Measurements from ENCODE around the gene SLC22A3.

Gene SLC22A3

DNA sequence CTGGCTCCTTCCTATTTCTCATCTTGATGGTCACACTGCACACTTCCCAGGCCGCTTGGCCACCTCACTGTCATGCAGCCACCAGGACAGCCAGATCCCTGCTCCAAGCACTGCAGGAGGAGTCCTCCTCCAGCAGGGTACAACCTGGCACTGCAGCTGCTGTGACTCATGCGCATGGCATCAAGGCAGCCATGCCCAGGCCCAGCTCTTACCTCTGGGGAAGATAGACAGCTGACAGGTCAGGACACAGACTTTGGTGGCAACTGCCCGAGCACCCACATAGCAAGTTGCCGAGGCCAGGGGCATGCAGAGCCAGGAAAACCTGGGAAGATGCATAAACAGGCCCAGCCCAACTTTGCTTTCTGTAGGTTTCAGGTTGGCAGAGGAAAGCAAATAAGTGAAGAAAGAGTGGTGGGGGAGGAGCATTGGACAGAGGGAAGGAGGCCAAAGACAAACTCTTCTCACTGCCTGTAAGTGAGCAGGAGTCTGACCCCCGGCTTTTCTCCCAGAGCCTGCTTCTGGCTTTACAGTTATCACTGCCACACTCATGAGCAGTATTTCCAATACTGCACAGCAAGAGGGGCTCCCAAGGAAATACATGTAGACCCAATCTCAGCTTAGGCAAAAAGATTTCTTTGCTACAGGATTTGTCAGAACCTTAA lies 38.8 kb downstream of the SLC22A3 start:
- Histone ChIP-seq H3K9ac (ENCODE audit: low read length) (no peak overlapping the region), H3K4me1 (ENCODE audit: control insufficient read depth in 1 of 2, insufficient read depth in 2 of 2, low read length in 2 of 2) (peaks cover 0 to 2% of the 10 kb centered on the region in 2 experiments), H3K27me3 (ENCODE audit: insufficient read depth, low read length) (no peaks in the 10 kb centered on the region), H3K79me1 (ENCODE audit: low read length) (no peaks in the 10 kb centered on the region), H3K23ac (ENCODE audit: low read length) (no peak overlapping the region), H4K91ac (ENCODE audit: low read depth, low read length) (no peak overlapping the region), H3K4ac (ENCODE audit: low read depth, low read length) (no peak overlapping the region), H4K8ac (ENCODE audit: low read depth, low read length) (no peak overlapping the region), H3K4me3 (ENCODE audit: low read depth, low read length) (no peak overlapping the region), H2AK5ac (ENCODE audit: low read length) (no peak overlapping the region), H2BK12ac (ENCODE audit: low read length) (no peak overlapping the region), H2BK120ac (ENCODE audit: insufficient read depth, low read length, poor library complexity) (no peak overlapping the region), H3K79me2 (ENCODE audit: control insufficient read depth, insufficient read depth, low read length, poor library complexity) (no peaks in the 10 kb centered on the region), H3K27ac (ENCODE audit: low read depth, low read length) (no peak overlapping the region), H3K18ac (ENCODE audit: low read length) (no peak overlapping the region), H2AFZ (ENCODE audit: insufficient read depth, low read length, poor library complexity) (no peak overlapping the region), H4K12ac (ENCODE audit: low read depth, low read length) (no peak overlapping the region), H3K9me3 (ENCODE audit: insufficient read depth, low read depth, low read length) (no peaks in the 10 kb centered on the region), H3K36me3 (ENCODE audit: control insufficient read depth in 1 of 2, insufficient read depth in 2 of 2, low read length in 2 of 2) (no peaks in the 10 kb centered on the region), H3K14ac (ENCODE audit: low read length) (no peak overlapping the region), H3K4me2 (ENCODE audit: low read length) (no peak overlapping the region), H2BK5ac (ENCODE audit: low read depth, low read length, poor library complexity) (no peak overlapping the region)
- DNase-seq = peak in 1 of 2 donors; percentile 18
- no CpG with 5 or more reads among the region's 5 CpGs for WGBS (ENCODE audit: extremely low coverage, insufficient coverage, insufficient read length)

DNA sequence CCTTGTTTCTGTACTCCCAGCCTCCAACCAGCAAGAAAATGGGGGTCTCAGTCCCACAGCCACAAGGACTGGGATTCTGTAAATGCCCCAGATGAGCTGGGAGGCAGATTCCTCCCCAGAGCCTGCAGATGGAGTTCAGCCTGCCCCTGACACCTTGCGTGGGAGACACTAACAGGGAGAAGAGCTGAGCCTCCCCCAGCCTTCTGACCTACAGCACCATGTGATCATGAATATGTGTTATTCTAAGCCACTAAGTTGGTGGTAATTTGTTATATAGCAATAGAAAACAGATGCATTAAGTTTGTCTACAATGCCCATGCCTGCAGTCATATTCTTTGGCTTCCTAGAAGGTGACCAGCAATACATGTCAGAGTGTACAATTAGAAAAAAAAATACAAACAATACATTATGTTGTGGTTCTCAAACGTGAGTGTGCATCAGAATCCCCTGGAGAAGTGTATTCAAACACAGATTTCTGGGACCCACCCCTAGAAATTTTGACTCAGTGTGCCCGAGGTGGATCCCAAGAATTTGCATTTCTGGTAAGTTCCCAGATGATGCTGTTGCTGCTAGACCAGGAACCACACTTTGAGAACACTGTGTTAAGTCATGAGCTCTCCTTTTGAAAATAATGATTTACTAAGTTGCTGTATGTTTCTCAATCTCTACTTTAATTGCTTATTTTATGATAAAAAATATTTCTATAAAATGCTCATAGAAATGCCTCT lies 39.9 kb downstream of the SLC22A3 start:
- DNase-seq = no peak
- Histone ChIP-seq H4K8ac (ENCODE audit: low read depth, low read length) (no peak overlapping the region), H2AK5ac (ENCODE audit: low read length) (no peak overlapping the region), H3K18ac (ENCODE audit: low read length) (no peak overlapping the region), H2BK12ac (ENCODE audit: low read length) (no peak overlapping the region), H3K14ac (ENCODE audit: low read length) (no peak overlapping the region), H3K9ac (ENCODE audit: low read length) (no peak overlapping the region), H4K12ac (ENCODE audit: low read depth, low read length) (no peak overlapping the region), H2BK120ac (ENCODE audit: insufficient read depth, low read length, poor library complexity) (no peak overlapping the region), H3K4me1 (ENCODE audit: control insufficient read depth in 1 of 2, insufficient read depth in 2 of 2, low read length in 2 of 2) (peaks cover 0 to 2% of the 10 kb centered on the region in 2 experiments), H3K4ac (ENCODE audit: low read depth, low read length) (no peak overlapping the region), H3K27ac (ENCODE audit: low read depth, low read length) (no peak overlapping the region), H3K79me2 (ENCODE audit: control insufficient read depth, insufficient read depth, low read length, poor library complexity) (no peaks in the 10 kb centered on the region), H2AFZ (ENCODE audit: insufficient read depth, low read length, poor library complexity) (no peak overlapping the region), H3K79me1 (ENCODE audit: low read length) (no peaks in the 10 kb centered on the region), H3K9me3 (ENCODE audit: insufficient read depth, low read depth, low read length) (no peaks in the 10 kb centered on the region), H3K4me3 (ENCODE audit: low read depth, low read length) (no peak overlapping the region), H3K36me3 (ENCODE audit: control insufficient read depth in 1 of 2, insufficient read depth in 2 of 2, low read length in 2 of 2) (no peaks in the 10 kb centered on the region), H3K23ac (ENCODE audit: low read length) (no peak overlapping the region), H3K27me3 (ENCODE audit: insufficient read depth, low read length) (no peaks in the 10 kb centered on the region), H2BK5ac (ENCODE audit: low read depth, low read length, poor library complexity) (no peak overlapping the region), H3K4me2 (ENCODE audit: low read length) (no peak overlapping the region), H4K91ac (ENCODE audit: low read depth, low read length) (no peak overlapping the region)
- WGBS (ENCODE audit: extremely low coverage, insufficient coverage, insufficient read length) = no CpG with 5 or more reads among the region's 3 CpGs

DNA sequence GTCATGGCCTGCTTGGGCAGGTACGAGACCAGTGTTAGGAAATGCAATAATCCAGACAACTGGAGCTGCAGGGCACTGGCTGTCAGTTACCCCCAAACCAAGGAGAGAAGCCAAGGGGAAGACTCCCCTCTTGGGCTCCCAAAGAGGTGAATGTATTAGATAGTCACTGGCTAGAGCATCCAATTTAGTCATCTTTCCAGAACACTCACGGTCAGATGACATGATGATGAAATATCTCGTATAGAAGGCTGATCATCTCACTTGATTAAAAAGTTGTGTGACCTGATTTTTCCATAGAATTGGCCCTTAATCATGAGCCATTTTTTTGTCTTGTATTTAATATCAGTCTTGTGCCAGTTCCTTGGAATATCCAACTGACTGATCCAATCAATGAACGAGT lies 40.7 kb downstream of the SLC22A3 start:
- DNase-seq = no peak
- Histone ChIP-seq H3K4ac (ENCODE audit: low read depth, low read length) (no peak overlapping the region), H3K9me3 (ENCODE audit: insufficient read depth, low read depth, low read length) (no peaks in the 10 kb centered on the region), H2BK120ac (ENCODE audit: insufficient read depth, low read length, poor library complexity) (no peak overlapping the region), H3K79me1 (ENCODE audit: low read length) (no peaks in the 10 kb centered on the region), H3K4me3 (ENCODE audit: low read depth, low read length) (no peak overlapping the region), H2BK5ac (ENCODE audit: low read depth, low read length, poor library complexity) (no peak overlapping the region), H3K36me3 (ENCODE audit: control insufficient read depth in 1 of 2, insufficient read depth in 2 of 2, low read length in 2 of 2) (no peaks in the 10 kb centered on the region), H3K23ac (ENCODE audit: low read length) (no peak overlapping the region), H2AFZ (ENCODE audit: insufficient read depth, low read length, poor library complexity) (no peak overlapping the region), H3K18ac (ENCODE audit: low read length) (no peak overlapping the region), H3K27ac (ENCODE audit: low read depth, low read length) (no peak overlapping the region), H3K79me2 (ENCODE audit: control insufficient read depth, insufficient read depth, low read length, poor library complexity) (no peaks in the 10 kb centered on the region), H3K4me2 (ENCODE audit: low read length) (no peak overlapping the region), H3K27me3 (ENCODE audit: insufficient read depth, low read length) (no peaks in the 10 kb centered on the region), H3K9ac (ENCODE audit: low read length) (no peak overlapping the region), H2AK5ac (ENCODE audit: low read length) (no peak overlapping the region), H3K14ac (ENCODE audit: low read length) (no peak overlapping the region), H4K91ac (ENCODE audit: low read depth, low read length) (no peak overlapping the region), H2BK12ac (ENCODE audit: low read length) (no peak overlapping the region), H3K4me1 (ENCODE audit: control insufficient read depth in 1 of 2, insufficient read depth in 2 of 2, low read length in 2 of 2) (peaks cover 0 to 2% of the 10 kb centered on the region in 2 experiments), H4K8ac (ENCODE audit: low read depth, low read length) (no peak overlapping the region), H4K12ac (ENCODE audit: low read depth, low read length) (no peak overlapping the region)
- WGBS (ENCODE audit: extremely low coverage, insufficient coverage, insufficient read length) = no CpG with 5 or more reads among the region's 4 CpGs

DNA sequence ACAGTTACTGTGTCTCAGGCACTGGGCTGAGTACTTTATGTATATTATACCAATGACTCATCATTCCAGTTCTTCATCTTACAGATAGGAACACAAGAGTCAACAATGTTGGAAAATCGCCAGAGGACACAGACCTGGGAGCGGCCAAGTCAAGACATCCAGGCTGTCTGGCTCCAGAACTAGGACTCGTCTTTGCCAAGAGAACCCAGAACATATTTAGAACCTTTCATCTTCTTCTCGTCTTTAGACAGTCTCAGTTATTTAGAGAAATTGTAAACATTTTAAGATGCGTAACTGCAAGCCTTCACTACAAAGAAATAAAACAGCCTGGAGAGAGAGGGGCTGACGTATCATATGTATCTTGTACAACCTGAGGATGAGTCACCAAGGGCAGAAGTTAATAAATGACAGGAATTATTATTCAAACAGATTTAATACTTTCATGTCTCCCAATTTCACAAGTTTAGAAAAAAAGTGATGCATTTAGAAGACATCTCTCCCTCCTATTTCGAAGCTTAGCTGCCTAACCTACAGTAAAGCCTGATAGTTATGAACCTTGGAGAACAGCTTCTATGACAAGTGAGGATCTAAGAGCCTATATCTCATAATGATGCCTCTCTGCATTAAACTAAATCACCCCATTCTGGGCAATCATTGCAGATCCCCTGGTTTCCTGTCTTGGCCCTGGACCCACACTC lies 43.4 kb downstream of the SLC22A3 start:
- Histone ChIP-seq H4K8ac (ENCODE audit: low read depth, low read length) (no peak overlapping the region), H3K14ac (ENCODE audit: low read length) (no peak overlapping the region), H3K9ac (ENCODE audit: low read length) (peak overlapping the region; percentile 22), H2AFZ (ENCODE audit: insufficient read depth, low read length, poor library complexity) (no peak overlapping the region), H3K79me2 (ENCODE audit: control insufficient read depth, insufficient read depth, low read length, poor library complexity) (no peaks in the 10 kb centered on the region), H3K4me2 (ENCODE audit: low read length) (no peak overlapping the region), H3K9me3 (ENCODE audit: insufficient read depth, low read depth, low read length) (no peaks in the 10 kb centered on the region), H3K23ac (ENCODE audit: low read length) (no peak overlapping the region), H2AK5ac (ENCODE audit: low read length) (no peak overlapping the region), H4K12ac (ENCODE audit: low read depth, low read length) (no peak overlapping the region), H3K4ac (ENCODE audit: low read depth, low read length) (no peak overlapping the region), H2BK12ac (ENCODE audit: low read length) (no peak overlapping the region), H2BK5ac (ENCODE audit: low read depth, low read length, poor library complexity) (no peak overlapping the region), H3K4me3 (ENCODE audit: low read depth, low read length) (peak overlapping the region; percentile 46), H3K27ac (ENCODE audit: low read depth, low read length) (no peak overlapping the region), H3K18ac (ENCODE audit: low read length) (no peak overlapping the region), H3K79me1 (ENCODE audit: low read length) (no peaks in the 10 kb centered on the region), H3K4me1 (ENCODE audit: control insufficient read depth in 1 of 2, insufficient read depth in 2 of 2, low read length in 2 of 2) (peaks cover 3 to 8% of the 10 kb centered on the region in 2 experiments), H3K36me3 (ENCODE audit: control insufficient read depth in 1 of 2, insufficient read depth in 2 of 2, low read length in 2 of 2) (no peaks in the 10 kb centered on the region), H2BK120ac (ENCODE audit: insufficient read depth, low read length, poor library complexity) (no peak overlapping the region), H3K27me3 (ENCODE audit: insufficient read depth, low read length) (no peaks in the 10 kb centered on the region), H4K91ac (ENCODE audit: low read depth, low read length) (no peak overlapping the region)
- DNase-seq = peak; percentile 56 to 66
- no CpG with 5 or more reads among the region's 7 CpGs for WGBS (ENCODE audit: extremely low coverage, insufficient coverage, insufficient read length)
